NCI-H1092 treated with DMSO at 0.1 percent for 48 hours (cell line): ENCODE data around the gene PLBD2.

Experiments used
- DNase-seq: peaks from one replicate; lab custom pipeline; 2025; lab: John Stamatoyannopoulos, UW

PLBD2 gene

DNA sequence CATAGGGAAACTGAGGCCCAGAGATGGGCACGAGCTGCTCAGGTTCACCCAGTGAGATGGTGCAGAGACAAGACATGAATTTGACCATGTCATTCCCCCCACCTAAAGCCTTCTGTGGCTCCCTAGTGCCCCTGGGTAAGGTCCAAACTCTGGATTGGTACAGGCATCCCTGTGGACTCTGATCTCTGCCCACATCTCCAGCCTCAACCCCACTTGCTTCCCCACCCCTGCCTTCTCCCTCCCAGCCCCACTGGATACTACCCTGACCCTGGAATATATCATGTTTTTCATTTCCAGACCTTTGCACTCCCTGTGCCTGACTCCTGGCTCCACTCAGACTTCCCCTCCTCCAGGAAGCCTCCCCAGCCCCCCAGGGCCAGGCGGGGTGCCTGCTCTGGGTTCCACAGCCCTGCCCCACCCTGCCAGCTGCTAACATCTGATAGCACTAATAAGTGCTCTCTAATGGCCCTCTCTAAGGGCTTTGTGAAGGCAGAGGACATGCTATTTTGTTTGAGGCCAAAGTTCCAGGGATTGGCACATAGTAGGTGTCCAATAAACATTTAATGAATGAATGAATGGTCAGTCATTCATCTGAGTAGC lies 62.7 kb downstream of the PLBD2 start:
- no peak for DNase-seq

DNA sequence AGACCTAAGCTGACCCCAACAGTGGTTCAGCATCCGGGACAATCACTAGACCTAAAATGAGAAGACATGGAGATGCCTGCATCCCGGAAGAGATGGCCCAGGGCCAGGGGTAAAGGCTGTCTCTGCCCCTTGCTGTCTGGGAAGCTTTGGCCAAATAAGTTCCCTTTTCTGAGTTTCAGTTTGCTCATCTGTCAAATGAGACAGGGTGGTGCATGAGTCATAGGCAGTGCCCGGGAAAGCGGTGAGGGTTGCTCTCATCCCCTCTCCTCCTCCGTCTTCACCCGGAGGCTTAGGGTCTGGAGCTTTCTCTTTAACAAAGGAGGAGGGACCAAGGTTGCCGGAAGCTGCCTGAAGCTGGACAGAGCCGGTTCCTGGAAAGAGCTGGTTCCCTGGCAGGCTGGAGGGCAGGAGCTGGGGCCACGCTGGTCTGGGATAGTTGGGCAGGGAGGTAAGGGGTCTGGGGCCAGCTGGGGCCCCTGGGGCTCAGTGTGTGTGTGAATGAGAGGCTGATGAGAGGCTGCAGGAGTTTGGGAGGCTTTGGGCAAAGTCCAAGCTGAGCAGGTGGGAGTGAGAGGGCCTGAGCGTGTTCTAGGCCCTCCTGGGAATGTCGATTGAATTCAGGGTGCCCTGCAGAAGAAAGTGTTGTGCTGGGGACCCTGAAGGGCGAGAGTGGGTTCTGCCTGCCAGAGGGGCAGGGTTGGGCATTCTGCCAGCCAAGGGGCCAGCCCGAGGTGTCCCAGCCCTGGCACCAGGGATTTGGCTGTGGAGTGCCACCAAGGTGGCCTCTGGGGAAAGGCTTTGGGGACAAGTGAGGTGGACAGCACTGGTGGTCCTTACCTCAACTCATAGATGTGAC lies 63.9 kb downstream of the PLBD2 start, which contains the start of gene SDSL:
TSS of gene SDSL (plus strand) at position 351 of the 856 bp plus-strand sequence. CDS start 5,603 bp downstream, outside the sequence.
- DNase-seq = peak; percentile 16

DNA sequence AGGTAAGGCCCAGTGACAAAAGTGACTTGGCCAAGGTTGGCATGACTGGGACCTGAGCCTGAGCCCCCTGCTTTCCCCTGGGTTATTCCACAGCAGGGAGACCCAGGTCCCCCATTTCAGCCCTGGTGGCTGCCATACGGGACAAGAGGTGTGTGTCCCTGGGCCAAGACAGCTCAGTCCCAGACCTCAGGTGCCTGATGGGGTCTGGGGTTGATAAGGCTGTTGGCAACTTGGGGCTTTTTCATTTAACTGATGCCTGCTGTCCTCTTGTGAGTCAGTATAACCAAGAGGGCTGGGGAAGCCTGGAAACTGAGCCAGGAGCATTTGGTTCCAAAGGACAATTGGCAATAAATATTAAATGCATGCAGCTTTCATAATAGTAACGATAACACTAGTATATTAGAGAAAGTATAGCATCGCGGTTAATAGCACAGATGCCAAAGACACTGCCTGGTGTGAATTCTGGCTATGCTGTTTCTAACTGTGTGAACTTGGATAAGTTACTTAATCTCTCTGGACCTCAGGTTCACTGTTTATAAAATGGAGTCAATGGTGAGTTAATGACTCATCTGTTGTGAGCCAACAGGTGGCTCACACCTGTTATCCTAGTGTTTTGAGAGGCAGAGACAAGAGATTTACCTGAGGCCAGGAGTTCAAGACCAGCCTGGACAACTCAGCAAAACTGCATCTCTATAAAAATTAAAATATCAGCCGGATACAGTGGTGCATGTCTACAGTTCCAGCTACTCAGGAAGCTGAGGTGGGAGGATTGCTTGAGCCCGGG lies 64.7 kb downstream of the PLBD2 start:
- no peak for DNase-seq

DNA sequence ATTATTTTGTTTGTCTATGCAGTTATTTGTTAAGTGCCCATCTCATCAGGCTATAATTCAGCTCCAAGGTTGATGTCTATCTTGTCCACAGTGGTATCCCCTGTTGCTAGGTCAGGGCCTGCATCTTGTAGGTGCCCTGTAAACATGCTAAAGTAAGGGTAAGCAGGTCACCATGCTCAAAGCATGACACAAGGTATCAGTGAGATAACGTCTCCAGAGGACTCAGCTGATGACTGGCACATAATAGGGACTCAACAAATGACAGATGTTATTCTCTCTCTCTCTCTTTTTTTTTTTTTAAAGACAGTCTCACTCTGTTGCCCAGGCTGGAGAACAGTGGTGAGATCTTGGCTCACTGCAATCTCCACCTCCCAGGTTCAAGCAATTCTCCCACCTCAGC lies 66.1 kb downstream of the PLBD2 start:
- DNase-seq = no peak

DNA sequence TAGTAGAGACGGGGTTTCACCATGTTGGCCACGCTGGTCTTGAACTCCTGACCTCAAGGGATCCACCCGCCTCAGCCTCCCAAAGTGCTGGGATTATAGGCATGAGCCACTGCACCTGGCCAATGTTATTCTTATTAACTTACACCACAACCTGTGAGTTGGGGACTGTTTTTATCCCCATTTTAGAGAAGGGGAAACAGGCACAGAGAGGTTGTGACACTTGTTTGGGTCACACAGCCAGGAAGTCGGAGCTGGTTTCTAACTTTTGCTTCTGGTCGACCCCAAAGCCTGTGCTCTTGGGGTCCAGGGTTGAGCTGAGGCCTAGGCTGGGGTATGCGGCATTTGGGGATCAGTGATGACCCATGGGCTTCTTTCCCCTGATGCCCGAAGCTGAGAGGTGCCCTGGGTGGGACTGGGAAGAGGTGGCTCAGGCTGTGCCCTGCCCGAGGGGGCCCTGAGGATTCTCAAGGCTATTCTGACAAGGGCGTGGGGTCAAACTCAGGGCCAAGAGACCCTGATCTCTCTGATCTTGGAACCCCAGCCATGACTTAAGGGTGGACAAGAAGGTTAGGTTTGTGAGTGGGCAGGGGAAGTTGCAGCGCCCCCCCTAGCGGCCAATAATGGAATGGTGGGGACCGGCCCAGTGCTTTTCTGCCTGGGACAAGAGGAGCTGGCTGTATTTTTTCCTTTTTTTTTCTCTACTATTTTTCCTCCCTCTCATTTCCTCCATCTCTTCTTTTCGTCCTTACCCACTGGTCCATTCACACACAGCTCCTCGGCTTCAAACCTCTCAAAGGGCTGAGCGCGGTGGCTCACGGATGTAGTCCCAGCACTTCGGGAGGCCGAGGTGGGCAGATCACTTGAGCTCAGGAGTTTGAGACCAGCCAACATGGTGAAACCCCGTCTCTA lies 66.8 kb downstream of the PLBD2 start:
- peak; percentile 3 for DNase-seq

DNA sequence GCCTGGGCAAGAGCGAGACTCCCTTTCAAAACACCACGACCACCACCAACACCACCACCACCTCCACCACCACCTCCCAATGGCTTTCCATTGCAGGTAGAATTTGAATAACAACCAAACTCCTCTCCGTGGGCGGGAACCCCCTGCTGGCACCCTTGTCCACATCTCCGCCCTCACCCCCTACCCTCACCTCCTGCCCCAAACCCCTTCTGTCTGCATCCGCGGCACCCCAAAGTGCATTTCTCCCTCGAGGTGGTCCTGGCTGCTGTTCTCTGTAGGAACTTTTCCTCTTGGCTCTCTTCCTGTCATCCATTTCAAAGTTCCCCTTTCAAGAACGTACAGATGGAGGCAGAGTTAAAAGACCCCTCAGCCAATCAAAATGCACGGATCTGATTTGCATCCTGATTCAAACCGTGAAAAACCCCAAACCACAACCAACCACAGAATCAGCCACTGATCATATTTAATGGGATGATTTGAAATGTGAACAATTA lies 67.6 kb downstream of the PLBD2 start:
- no peak for DNase-seq

DNA sequence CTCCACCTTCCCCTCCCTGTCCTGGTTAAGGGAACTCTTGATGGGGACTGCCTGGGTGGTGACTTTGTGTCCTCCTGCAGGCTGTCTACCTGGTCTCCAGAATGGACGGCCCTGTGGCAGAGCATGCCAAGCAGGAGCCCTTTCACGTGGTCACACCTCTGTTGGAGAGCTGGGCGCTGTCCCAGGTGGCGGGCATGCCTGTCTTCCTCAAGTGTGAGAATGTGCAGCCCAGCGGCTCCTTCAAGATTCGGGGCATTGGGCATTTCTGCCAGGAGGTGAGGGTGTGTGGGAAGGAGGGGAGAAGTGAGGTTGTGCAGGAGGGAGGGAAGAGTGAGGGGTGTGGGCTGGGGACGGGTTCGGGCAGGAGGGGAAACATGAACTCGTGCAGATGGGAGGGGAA lies 69.5 kb downstream of the PLBD2 start:
- no peak for DNase-seq

DNA sequence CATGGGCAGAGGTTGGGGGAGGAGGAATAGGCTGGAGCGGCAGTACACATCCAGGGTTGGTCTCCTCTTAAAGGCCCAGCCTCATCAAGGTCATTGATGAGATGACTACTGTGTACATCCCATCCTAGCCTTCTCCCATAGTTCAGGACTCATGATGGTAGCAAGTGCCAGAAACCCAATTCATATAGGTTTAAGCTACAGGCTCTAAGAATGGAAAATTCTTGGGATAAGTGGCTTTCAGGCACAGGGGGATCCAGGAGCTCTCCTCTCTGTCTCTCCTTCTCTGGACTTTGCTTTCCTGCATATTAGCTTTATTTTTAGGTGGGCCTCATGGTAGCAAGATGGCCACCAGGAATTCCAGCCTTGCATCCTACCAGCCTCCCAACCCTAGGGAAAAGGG lies 70.1 kb downstream of the PLBD2 start:
- DNase-seq = no peak

DNA sequence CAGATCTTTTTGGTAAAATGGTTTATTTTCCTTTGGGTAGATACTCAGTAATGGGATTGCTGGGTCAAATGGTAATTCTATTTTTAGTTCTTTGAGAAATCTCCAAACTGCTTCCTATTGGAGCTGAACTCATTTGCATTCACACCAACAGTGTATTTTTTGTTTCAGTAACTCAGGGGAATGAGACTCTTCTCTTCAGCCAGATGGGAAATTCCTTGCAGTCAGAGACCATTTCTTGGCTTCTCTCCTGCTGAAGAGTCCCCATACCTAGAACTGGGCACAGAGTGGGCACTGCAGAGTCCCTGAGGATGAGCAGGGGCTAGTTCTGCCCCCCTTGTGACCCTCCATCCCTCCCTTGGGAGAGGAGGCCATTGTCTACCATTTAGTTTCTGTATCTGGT lies 74.6 kb downstream of the PLBD2 start:
- DNase-seq = no peak

DNA sequence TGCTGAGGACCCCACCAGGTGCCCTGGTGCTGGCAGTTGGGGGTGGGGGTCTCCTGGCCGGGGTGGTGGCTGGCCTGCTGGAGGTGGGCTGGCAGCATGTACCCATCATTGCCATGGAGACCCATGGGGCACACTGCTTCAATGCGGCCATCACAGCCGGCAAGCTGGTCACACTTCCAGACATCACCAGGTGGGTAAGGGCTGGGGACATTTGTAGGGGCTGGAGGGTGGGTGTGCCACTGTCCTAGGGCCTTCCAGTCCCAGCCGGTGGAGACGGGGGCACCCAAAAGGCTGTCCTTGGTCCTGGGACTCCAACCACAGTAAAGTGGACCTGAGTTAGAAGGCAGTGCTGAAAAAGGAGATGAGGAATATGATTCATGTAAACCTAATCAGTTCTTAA lies 77.0 kb downstream of the PLBD2 start:
- no peak for DNase-seq

DNA sequence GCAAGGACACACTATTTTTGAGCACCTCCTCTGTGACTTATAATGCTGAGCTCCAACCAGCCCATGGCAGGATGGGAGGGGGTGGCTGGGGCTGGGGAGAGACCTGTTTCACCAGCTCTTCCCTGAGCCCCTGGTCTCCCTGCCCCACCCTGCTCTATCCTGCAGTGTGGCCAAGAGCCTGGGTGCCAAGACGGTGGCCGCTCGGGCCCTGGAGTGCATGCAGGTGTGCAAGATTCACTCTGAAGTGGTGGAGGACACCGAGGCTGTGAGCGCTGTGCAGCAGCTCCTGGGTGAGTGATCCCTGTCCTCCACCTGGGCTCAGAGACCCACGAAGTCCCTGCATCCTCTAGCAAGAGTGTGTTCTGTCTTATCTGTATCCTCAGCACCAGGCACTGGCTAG lies 78.2 kb downstream of the PLBD2 start:
- DNase-seq = no peak

DNA sequence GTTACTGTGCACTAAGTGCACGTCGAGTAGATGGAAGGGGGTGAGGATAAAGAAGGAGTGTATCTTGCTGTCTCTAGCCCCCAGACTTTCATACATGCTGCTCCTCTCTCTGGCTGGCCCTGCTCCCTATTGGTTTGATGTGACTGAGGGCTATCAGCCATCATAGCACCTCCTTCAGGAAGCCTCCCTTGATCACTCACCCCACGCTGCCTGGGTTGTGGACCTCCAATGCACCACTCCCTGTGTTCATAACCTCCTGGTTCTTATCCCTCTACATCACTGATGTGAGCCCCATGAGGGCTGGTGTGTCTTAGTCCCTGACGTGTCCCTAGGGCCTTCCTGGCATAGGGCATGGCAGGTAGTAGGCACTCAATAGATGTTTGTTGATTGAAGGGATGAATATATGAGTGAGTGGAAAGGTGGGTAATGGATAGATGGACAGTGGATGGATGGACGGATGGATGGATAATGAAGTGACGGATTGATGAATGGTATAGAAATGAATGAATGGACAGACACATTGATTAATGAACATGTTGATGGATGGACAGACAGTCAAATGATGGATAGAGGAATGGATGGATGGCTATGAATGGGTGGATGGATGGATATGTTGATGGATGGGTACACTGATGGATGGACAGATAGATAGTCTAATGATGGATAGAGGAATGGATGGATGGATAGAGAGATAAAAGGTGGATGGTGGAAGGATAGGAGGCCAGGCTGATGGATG lies 78.8 kb downstream of the PLBD2 start:
- DNase-seq = no peak

DNA sequence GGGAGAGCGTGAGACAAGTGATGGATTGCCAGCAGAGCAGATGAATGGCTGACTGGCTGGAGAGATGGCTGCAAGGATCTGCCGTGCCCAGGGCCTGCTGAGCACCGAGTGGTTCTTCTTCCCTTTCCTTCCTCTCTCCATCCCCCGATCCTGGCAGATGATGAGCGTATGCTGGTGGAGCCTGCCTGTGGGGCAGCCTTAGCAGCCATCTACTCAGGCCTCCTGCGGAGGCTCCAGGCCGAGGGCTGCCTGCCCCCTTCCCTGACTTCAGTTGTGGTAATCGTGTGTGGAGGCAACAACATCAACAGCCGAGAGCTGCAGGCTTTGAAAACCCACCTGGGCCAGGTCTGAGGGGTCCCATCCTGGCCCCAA lies 79.3 kb downstream of the PLBD2 start:
- DNase-seq = no peak

DNA sequence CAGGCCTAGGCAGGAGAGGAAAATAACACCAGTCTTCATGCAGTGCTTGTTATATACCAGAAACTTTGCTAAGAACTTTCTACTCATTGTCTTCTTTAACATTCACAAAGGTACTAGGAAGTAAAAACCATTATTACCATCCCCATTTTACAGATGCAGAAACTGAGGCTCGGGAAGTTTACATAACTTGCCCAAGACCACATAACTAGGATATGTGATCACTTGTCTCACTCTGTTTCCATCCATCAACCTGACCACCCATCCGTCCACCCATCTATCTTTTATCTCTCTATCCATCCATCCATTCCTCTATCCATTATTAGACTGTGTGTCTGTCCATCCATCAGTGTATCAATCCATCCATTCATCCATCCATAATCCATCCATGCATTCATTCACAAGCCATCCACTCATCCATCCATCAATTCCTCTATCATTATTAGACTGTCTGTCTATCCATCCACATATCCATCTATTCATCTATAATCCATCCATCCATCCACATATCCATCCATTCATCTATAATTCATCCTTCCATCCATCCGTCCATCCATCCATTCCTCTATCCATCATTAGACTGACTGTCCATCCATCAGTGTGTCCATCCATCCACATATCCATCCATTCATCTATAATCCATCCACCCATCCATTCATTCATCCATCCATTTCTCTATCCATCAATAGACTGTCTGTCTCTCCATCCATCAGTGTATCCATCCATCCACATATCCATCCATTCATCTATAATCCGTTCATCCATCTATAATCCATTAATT lies 80.3 kb downstream of the PLBD2 start:
- no peak for DNase-seq

DNA sequence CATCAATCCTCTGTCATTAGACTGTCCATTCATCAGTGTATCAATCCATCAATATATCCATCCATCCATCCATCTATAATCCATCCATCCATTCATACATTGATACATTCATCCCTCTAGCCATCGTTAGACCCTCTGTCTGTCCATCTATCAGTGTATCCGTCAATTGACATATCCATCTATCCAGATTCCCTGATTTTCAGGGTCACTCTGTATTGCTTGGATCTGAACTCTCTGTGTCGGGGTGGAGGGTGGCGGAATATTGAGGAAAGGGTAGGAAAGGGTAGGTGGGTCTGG lies 80.9 kb downstream of the PLBD2 start:
- DNase-seq = no peak

DNA sequence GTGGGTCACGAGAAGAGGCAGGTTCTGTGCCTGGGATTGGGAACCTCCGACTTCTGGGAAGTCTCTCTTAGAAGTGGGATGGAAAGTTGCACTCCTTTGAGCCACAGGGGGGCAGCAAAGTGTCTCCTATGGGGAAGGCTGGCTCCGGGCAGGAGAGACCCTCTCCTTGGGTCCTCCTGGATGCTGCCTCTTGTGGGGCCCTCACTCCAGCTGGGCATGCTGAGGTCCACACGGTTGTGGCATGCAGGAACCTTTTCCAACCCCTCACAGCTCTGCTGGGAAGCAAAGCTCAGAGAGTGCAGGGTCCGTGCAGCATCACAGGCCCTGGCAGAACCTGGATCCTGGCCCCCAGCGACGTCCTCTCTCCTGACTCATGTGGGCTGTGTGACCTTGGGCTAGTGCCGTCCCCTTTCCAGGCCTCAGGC lies 81.2 kb downstream of the PLBD2 start:
- peak; percentile 18 for DNase-seq

DNA sequence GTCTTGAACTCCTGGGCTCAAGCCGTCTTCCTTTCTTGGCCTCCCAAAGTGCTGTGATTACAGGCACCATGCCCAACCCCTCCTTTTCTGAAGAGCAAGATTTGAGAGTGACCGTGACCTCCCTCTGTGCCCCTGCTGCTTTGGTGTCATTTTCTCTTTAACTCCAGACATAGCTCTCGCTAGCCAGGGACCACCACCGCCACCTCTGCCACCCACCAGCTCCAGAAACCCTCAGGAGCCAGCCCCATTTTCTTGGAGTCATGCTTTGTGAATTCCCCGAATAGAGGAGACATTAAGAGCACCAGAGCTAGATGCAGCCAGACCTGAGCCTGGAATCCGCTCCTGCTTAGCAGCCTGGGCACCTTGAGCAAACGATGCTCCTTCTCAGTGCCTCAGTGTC lies 81.9 kb downstream of the PLBD2 start:
- DNase-seq = no peak
